Prostate gland (tissue), 2 donors: Measurements from ENCODE around the gene GPR146. TPM values are rescaled to one million over a fixed set of nuclear protein-coding genes. Genes with fewer than 3 reads are reported as not detected.

Source experiments
- DNase-seq: peaks from one replicate; pipeline ENCODE4 v3.0.0-alpha.2; 2019; ENCODE audit warnings: low spot score
- H3K27ac ChIP-seq, 2 donors: fragments of 200-600 bp; sonication (generic); 2 replicates each; pipeline ENCODE4 v1.5.1; 2017 to 2019
- H3K27me3 ChIP-seq: fragments of 200-600 bp; sonication (generic); replicated peaks from 2 replicates; pipeline ENCODE4 v1.5.1; 2019; ENCODE audit not compliant: insufficient read depth
- H3K36me3 ChIP-seq, 2 donors: fragments of 200-600 bp; sonication (generic); 1 replicate in 1 of 2; 2 replicates in 1 of 2; pipeline versions ENCODE4 v1.5.1 to v1.8.1; 2017 to 2019
- H3K4me1 ChIP-seq: fragments of 200-600 bp; sonication (generic); replicated peaks from 2 replicates; pipeline ENCODE4 v1.5.1; 2019
- H3K4me3 ChIP-seq, 2 donors: fragments of 200-600 bp; sonication (generic); 2 replicates each; pipeline ENCODE4 v1.5.1; 2017 to 2019
- H3K9me3 ChIP-seq: fragments of 200-600 bp; sonication (generic); 2 replicates; pipeline ENCODE4 v1.5.1; 2017
- CTCF ChIP-seq, 4 experiments: fragments of 200-600 bp in 2 of 4; fragments of 450-650 bp in 2 of 4; sonication (generic) in 2 of 4; IDR thresholded peaks; 1 replicate in 3 of 4; 2 replicates in 1 of 4; pipeline ENCODE4 v1.5.1; 2016 to 2019; ENCODE audit warnings: antibody characterized with exemption in 4 of 4, mild to moderate bottlenecking in 2 of 4, moderate library complexity in 2 of 4
- POLR2A ChIP-seq: fragments of 450-650 bp; IDR thresholded peaks from one replicate; pipeline ENCODE4 v1.6.1; 2016; ENCODE audit warnings: antibody characterized with exemption, mild to moderate bottlenecking
- POLR2AphosphoS5 ChIP-seq: sonication (generic); formaldehyde crosslinking; IDR thresholded peaks from one replicate; pipeline ENCODE4 v1.6.1; 2017; ENCODE audit warnings: antibody characterized with exemption
- WGBS: methylation state at CpG from one replicate; pipeline ENCODE4 v1.1.5; 2018; 5-methylcytosine and 5-hydroxymethylcytosine counted together
- intact Hi-C: fragments of 100-400 bp; cut with DNase I; formaldehyde crosslinking; loops from one replicate; pipeline ENCODE4 v1.14.2; 2022
- total RNA-seq, 2 donors: library from RNA; depleted of rRNA; stranded (reverse); fragments of >200 nt; gene quantifications; one replicate each; pipeline ENCODE4 v1.1.0, GENCODE V29; 2016

The GPR146 gene
- total RNA-seq, 2 donors from 2014 or later: 6.1 to 25.9 TPM

GRCh38 chr7:1050956-1051690, 6.8 kb downstream of the GPR146 start:
- Histone ChIP-seq H3K9me3 (no peaks in the 10 kb centered on the region), H3K4me3 (no peak overlapping the region), H3K27ac (peak overlapping the region; percentile 54 to 59), H3K4me1 (peaks cover 17% of the 10 kb centered on the region), H3K27me3 (no peaks in the 10 kb centered on the region), H3K36me3 (no peaks in the 10 kb centered on the region)
- TF ChIP-seq CTCF (IDR thresholded peaks at IDR 0.05): no peak
- TF ChIP-seq POLR2AphosphoS5: no peak
- TF ChIP-seq POLR2A: no peak
- WGBS: 75% methylated on average over 21 of the region's 22 CpGs
- DNase-seq: no peak
- intact Hi-C loops: no loop called here

DNA sequence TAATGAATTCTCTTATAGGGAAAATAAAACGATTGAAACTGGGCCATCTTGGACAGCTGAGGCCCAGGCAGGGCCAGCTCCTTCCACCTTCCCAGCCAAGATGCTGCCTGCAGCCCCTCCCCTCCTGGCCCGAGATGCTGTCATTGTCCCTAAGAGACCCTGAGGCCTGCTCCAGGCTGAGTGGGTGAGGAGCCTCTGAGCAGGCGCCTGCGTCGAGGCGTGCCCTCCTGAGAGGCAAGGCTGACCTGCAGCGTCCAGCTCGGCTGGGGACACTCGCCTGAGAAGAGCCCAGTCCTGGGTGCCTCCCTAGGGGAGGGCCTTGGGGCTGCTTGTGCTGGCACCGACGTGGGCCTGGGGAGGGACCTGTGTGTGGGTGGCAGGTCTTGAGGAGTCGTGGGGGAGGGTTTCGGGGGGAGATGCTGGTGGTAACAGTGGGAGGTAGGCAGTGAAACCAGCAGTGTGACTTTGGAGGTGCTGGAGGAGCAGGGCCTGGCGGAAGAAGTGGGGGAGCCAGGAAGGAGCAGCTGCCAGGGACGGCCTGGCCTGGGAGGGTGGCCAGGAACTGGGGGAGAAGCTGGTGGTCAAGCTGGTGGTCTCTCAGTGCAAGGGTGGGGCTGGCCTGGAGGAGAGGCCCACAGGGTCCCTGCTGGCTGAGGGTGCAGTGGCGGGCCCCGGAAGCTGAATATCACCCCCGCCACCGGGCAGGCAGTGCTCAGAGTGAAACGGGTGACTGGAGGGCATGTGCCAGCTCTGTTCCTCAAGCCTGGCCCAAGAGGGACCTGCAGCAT, 7.9 kb downstream of the GPR146 start:
- no peak for TF ChIP-seq POLR2A
- TF ChIP-seq CTCF (IDR thresholded peaks at IDR 0.05): no peak
- TF ChIP-seq POLR2AphosphoS5: no peak
- intact Hi-C loops: no loop called here
- H3K9me3 ChIP-seq: no peaks in the 10 kb centered on the region
- peaks cover 8% of the 10 kb centered on the region for H3K4me1 ChIP-seq
- H3K27ac ChIP-seq: peak overlapping the region; percentile 54 to 59
- H3K27me3 ChIP-seq: no peaks in the 10 kb centered on the region
- DNase-seq: no peak
- WGBS: 28% methylated on average over 20 of the region's 20 CpGs
- no peak overlapping the region for H3K4me3 ChIP-seq
- no peaks in the 10 kb centered on the region for H3K36me3 ChIP-seq

DNA sequence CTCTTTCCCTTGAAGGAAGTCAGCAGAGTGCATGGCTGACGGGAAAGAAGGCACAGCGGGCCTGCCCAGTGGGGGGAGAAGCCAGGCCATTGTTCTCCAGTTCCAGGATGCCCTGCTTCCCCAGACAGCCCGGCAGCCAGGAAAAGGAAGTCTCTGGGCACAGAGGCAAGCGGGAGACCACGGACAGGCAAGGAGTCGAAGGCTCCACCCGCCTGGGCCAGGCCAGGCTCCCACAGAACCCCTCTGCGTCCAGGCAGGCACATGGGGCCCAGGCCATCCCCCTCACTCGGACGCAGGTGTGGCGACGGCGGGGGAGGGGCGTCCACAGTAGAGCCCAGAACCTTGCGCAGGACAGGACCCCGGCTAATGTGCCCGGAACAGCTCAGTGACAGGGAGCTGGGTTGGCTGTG, 8.7 kb downstream of the GPR146 start:
- no peak for DNase-seq
- H3K4me3 ChIP-seq: no peak overlapping the region
- no peak for TF ChIP-seq POLR2AphosphoS5
- TF ChIP-seq POLR2A: no peak
- TF ChIP-seq CTCF (IDR thresholded peaks at IDR 0.05): no peak
- intact Hi-C loops: no loop called here
- H3K9me3 ChIP-seq: no peaks in the 10 kb centered on the region
- H3K27me3 ChIP-seq: no peaks in the 10 kb centered on the region
- peak overlapping the region; percentile 54 to 59 for H3K27ac ChIP-seq
- peaks cover 4% of the 10 kb centered on the region for H3K4me1 ChIP-seq
- 67% methylated on average over 15 of the region's 17 CpGs for WGBS
- no peaks in the 10 kb centered on the region for H3K36me3 ChIP-seq

DNA sequence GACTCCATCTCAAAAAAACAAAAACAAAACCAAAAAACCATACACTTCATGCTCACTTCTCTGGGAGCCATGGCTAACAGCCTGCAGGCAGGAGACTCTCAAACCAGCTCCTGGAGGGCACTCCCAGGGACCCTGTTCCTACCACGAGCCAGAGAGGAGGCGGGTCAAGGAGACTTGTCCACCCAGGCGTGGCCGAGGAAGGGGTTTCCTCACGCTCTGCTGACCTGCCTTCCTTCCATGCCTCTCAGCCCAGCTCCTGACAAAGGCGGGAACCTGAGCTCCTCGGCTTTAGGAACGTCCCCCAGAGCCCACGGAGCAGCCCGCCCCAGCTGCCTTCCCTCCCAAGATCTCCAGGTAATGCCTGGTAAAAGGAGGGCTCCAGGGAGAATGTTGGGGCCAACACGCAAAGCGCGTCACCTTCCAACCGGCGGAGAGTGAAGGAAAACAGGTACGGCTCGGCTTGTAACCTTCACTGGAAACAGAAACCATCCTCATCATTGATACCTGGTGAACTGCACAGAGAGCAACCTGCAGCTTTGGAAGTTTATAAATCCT, 9.5 kb downstream of the GPR146 start:
- intact Hi-C loops: no loop called here
- no peaks in the 10 kb centered on the region for H3K36me3 ChIP-seq
- 92% methylated on average over 17 of the region's 17 CpGs for WGBS
- H3K4me1 ChIP-seq: peaks cover 4% of the 10 kb centered on the region
- TF ChIP-seq POLR2AphosphoS5 (no peak), POLR2A (no peak), CTCF (IDR thresholded peaks at IDR 0.05) (no peak)
- no peaks in the 10 kb centered on the region for H3K27me3 ChIP-seq
- H3K9me3 ChIP-seq: no peaks in the 10 kb centered on the region
- no peak overlapping the region for H3K27ac ChIP-seq
- no peak for DNase-seq
- H3K4me3 ChIP-seq: no peak overlapping the region
